ENCODE measurements around the gene SNU13. TPM values are rescaled to one million over a fixed set of nuclear protein-coding genes. Genes with fewer than 3 reads are reported as not detected.
A peak's percentile ranks its signal among the peaks of the same experiment; 100 is the strongest.

Gene SNU13
- total RNA-seq, 1 experiment from 2014 or later = 283 TPM

DNA sequence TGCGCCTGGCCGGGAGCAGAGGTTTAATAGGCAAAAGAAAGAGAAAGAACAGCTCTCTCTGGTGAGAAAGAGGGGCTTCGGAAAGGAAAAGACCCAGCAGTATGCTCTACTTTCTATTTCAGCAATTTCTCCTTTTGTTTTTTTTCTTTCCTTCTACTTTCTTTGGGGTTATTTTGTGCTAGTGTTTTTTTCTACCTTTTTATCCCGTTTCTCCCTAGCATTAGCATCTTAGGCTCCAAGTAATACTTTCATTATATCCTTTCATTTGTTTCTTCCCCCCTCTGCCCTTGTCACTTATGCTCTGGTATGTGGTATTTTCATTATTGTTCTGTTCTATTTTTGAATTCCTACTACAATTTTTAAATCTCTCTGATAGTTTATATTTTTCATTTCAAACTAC is 4.5 kb downstream of the SNU13 start:
- ATAC-seq (no peak), DNase-seq (ENCODE audit: low read depth, low spot score) (no peak)
- Histone ChIP-seq H4K20me1 (ENCODE audit: insufficient read depth) (peaks cover 32% of the 10 kb centered on the region; the same call in 1 of the 2 replicates), H3K4me2 (ENCODE audit: low read length) (peak overlapping the region; percentile 66; the same call in 1 of the 2 replicates), H3K4me1 (ENCODE audit: control insufficient read depth in 1 of 2, insufficient read depth in 2 of 2, low read length in 2 of 2) (peaks cover 8 to 34% of the 10 kb centered on the region in 2 experiments), H3K9me3 (ENCODE audit: control insufficient read depth in 1 of 2, insufficient read depth in 1 of 2, low read depth in 1 of 2, low read length in 2 of 2) (no peaks in the 10 kb centered on the region), H3K9me2 (ENCODE audit: insufficient read depth) (no peaks in the 10 kb centered on the region), H2AFZ (ENCODE audit: low read depth, low read length, poor library complexity, severe bottlenecking) (no peak overlapping the region), H3K4me3 (replicated peaks in 1 of 2; ENCODE audit: low read depth in 1 of 2, low read length in 2 of 2) (no peak overlapping the region), H3K27me3 (ENCODE audit: insufficient read depth, low read length) (no peaks in the 10 kb centered on the region), H3K9ac (ENCODE audit: low read length) (no peak overlapping the region), H3K27ac (ENCODE audit: low read depth, low read length) (no peak overlapping the region), H3K36me3 (ENCODE audit: control insufficient read depth in 1 of 2, insufficient read depth in 2 of 2, low read length in 2 of 2) (peaks cover 13 to 14% of the 10 kb centered on the region in 2 experiments; a peak in 3 of 4 replicates), H3K79me2 (ENCODE audit: insufficient read depth, low read length) (peaks cover 100% of the 10 kb centered on the region)
- intact Hi-C loops (cut with micrococcal nuclease) = no loop called here
- TF ChIP-seq POLR2A (IDR thresholded peaks at IDR 0.05; ENCODE audit: borderline replicate concordance, extremely low read depth, insufficient read depth, insufficient read length) = no peak
- TF ChIP-seq, protein P1, sequence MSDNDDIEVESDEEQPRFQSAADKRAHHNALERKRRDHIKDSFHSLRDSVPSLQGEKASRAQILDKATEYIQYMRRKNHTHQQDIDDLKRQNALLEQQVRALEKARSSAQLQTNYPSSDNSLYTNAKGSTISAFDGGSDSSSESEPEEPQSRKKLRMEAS (IDR thresholded peaks at IDR 0.05) = no peak
- TF ChIP-seq, protein P2, sequence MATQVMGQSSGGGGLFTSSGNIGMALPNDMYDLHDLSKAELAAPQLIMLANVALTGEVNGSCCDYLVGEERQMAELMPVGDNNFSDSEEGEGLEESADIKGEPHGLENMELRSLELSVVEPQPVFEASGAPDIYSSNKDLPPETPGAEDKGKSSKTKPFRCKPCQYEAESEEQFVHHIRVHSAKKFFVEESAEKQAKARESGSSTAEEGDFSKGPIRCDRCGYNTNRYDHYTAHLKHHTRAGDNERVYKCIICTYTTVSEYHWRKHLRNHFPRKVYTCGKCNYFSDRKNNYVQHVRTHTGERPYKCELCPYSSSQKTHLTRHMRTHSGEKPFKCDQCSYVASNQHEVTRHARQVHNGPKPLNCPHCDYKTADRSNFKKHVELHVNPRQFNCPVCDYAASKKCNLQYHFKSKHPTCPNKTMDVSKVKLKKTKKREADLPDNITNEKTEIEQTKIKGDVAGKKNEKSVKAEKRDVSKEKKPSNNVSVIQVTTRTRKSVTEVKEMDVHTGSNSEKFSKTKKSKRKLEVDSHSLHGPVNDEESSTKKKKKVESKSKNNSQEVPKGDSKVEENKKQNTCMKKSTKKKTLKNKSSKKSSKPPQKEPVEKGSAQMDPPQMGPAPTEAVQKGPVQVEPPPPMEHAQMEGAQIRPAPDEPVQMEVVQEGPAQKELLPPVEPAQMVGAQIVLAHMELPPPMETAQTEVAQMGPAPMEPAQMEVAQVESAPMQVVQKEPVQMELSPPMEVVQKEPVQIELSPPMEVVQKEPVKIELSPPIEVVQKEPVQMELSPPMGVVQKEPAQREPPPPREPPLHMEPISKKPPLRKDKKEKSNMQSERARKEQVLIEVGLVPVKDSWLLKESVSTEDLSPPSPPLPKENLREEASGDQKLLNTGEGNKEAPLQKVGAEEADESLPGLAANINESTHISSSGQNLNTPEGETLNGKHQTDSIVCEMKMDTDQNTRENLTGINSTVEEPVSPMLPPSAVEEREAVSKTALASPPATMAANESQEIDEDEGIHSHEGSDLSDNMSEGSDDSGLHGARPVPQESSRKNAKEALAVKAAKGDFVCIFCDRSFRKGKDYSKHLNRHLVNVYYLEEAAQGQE (IDR thresholded peaks at IDR 0.05; ENCODE audit: low read depth) = no peak
- no peak for TF ChIP-seq POLR2AphosphoS5 (IDR thresholded peaks at IDR 0.05; ENCODE audit: low read depth, low read length)
- no peak for TF ChIP-seq JUND (IDR thresholded peaks at IDR 0.05)
- TF ChIP-seq EGR1 (IDR thresholded peaks at IDR 0.05; ENCODE audit: low read depth) = no peak
- TF ChIP-seq, protein P3, sequence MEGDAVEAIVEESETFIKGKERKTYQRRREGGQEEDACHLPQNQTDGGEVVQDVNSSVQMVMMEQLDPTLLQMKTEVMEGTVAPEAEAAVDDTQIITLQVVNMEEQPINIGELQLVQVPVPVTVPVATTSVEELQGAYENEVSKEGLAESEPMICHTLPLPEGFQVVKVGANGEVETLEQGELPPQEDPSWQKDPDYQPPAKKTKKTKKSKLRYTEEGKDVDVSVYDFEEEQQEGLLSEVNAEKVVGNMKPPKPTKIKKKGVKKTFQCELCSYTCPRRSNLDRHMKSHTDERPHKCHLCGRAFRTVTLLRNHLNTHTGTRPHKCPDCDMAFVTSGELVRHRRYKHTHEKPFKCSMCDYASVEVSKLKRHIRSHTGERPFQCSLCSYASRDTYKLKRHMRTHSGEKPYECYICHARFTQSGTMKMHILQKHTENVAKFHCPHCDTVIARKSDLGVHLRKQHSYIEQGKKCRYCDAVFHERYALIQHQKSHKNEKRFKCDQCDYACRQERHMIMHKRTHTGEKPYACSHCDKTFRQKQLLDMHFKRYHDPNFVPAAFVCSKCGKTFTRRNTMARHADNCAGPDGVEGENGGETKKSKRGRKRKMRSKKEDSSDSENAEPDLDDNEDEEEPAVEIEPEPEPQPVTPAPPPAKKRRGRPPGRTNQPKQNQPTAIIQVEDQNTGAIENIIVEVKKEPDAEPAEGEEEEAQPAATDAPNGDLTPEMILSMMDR (IDR thresholded peaks at IDR 0.05 in 2 of 3, conservative IDR thresholded peaks at IDR 0.05 in 1 of 3; ENCODE audit: borderline replicate concordance in 1 of 3, insufficient read depth in 1 of 3, low read depth in 2 of 3, low read length in 2 of 3) = no peak
- TF ChIP-seq EZH2phosphoT487 (IDR thresholded peaks at IDR 0.05; ENCODE audit: borderline replicate concordance) = no peak
- no peak for TF ChIP-seq EZH2 (IDR thresholded peaks at IDR 0.05)
- TF ChIP-seq, protein P4, sequence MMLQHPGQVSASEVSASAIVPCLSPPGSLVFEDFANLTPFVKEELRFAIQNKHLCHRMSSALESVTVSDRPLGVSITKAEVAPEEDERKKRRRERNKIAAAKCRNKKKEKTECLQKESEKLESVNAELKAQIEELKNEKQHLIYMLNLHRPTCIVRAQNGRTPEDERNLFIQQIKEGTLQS (IDR thresholded peaks at IDR 0.05) = no peak
- no peak for TF ChIP-seq SRF (IDR thresholded peaks at IDR 0.05; ENCODE audit: low read depth)
- TF ChIP-seq RAD21 (IDR thresholded peaks at IDR 0.05; ENCODE audit: low read depth) = no peak
- TF ChIP-seq SP1 (IDR thresholded peaks at IDR 0.05; ENCODE audit: low read depth) = no peak
- no peak for TF ChIP-seq ZFX (IDR thresholded peaks at IDR 0.05)
- no peak for TF ChIP-seq ELF1 (IDR thresholded peaks at IDR 0.05; ENCODE audit: borderline replicate concordance, low read depth)
- TF ChIP-seq ZNF274 (IDR thresholded peaks at IDR 0.05; ENCODE audit: low read depth, low read length) = no peak
- TF ChIP-seq TCF7L2 (IDR thresholded peaks at IDR 0.05; ENCODE audit: borderline replicate concordance, extremely low read depth, insufficient read depth, insufficient read length) = no peak
- ChIA-PET POLR2A (no interaction called here), RAD21 (ENCODE audit: low non-redundant PET in 1 of 2, low total read pairs in 2 of 2, uncharacterized antibody in 2 of 2, unreplicated experiment in 2 of 2) (no interaction called here), CTCF (no interaction called here)
- no TSS peak for BruUV-seq (replicated peaks)
